SK-N-SH treated with all-trans-retinoic acid at 6 μM for 48 hours (cell line): Measurements from ENCODE around the gene RASA4B.

Source experiments
- ATAC-seq: fragments of 200-7000 bp; cut with Tn5 transposase; 3 replicates; pipeline ENCODE4 v1.9.1; 2020; ENCODE audit warnings: mild to moderate bottlenecking, moderate library complexity
- ARNTL ChIP-seq: fragments of 450-650 bp; formaldehyde crosslinking; IDR thresholded peaks from 2 replicates; pipeline ENCODE4 v1.5.0; 2020; ENCODE audit warnings: low read depth, mild to moderate bottlenecking, moderate library complexity, borderline replicate concordance
- BACH2 ChIP-seq: fragments of 250-450 bp; sonication (Bioruptor Pico); IDR thresholded peaks from 2 replicates; pipeline ENCODE4 v1.9.0; 2021; ENCODE audit warnings: mild to moderate bottlenecking, borderline replicate concordance
- CREB5 ChIP-seq: fragments of 250-450 bp; sonication (Bioruptor Pico); IDR thresholded peaks from 2 replicates; pipeline ENCODE4 v1.5.1; 2020; ENCODE audit warnings: low read depth, mild to moderate bottlenecking, moderate library complexity
- CSDC2 ChIP-seq: fragments of 250-450 bp; sonication (Bioruptor Pico); IDR thresholded peaks from 2 replicates; pipeline ENCODE4 v1.5.0; 2020; ENCODE audit warnings: mild to moderate bottlenecking, moderate library complexity
- CSRNP3 ChIP-seq: fragments of 250-450 bp; sonication (Bioruptor Pico); IDR thresholded peaks from 2 replicates; pipeline ENCODE4 v1.5.1; 2021; ENCODE audit warnings: mild to moderate bottlenecking, moderate library complexity
- ESRRG ChIP-seq: fragments of 250-450 bp; sonication (Bioruptor Pico); IDR thresholded peaks from 2 replicates; pipeline ENCODE4 v1.6.1; 2021; ENCODE audit warnings: mild to moderate bottlenecking
- GLIS3 ChIP-seq: fragments of 250-450 bp; sonication (Bioruptor Pico); IDR thresholded peaks from 2 replicates; pipeline ENCODE4 v1.5.0; 2020; ENCODE audit warnings: mild to moderate bottlenecking, moderate library complexity
- ISL1 ChIP-seq: fragments of 250-450 bp; sonication (Bioruptor Pico); IDR thresholded peaks from 2 replicates; pipeline ENCODE4 v2.1.2; 2022; ENCODE audit warnings: mild to moderate bottlenecking, moderate library complexity
- PATZ1 ChIP-seq: fragments of 250-450 bp; sonication (Bioruptor Pico); IDR thresholded peaks from 2 replicates; pipeline ENCODE4 v1.8.0; 2020; ENCODE audit warnings: mild to moderate bottlenecking, moderate library complexity, borderline replicate concordance
- POU6F1 ChIP-seq: fragments of 250-450 bp; sonication (Bioruptor Pico); IDR thresholded peaks from 2 replicates; pipeline ENCODE4 v1.8.0; 2021; ENCODE audit warnings: low read depth, mild to moderate bottlenecking, moderate library complexity, borderline replicate concordance
- RARB ChIP-seq: fragments of 250-450 bp; sonication (Bioruptor Pico); IDR thresholded peaks from 2 replicates; pipeline ENCODE4 v1.8.0; 2021; ENCODE audit warnings: mild to moderate bottlenecking, moderate library complexity
- SNAI2 ChIP-seq: fragments of 250-450 bp; sonication (Bioruptor Pico); IDR thresholded peaks from 2 replicates; pipeline ENCODE4 v1.5.0; 2020; ENCODE audit warnings: mild to moderate bottlenecking, moderate library complexity
- TCF4 ChIP-seq: fragments of 250-450 bp; sonication (Bioruptor Pico); IDR thresholded peaks from 2 replicates; pipeline ENCODE4 v1.8.0; 2021; ENCODE audit warnings: mild to moderate bottlenecking, moderate library complexity, borderline replicate concordance
- TOX ChIP-seq: fragments of 250-450 bp; sonication (Bioruptor Pico); IDR thresholded peaks from 2 replicates; pipeline ENCODE4 v1.8.0; 2021; ENCODE audit warnings: mild to moderate bottlenecking, moderate library complexity, borderline replicate concordance
- TSHZ2 ChIP-seq: fragments of 250-450 bp; sonication (Bioruptor Pico); IDR thresholded peaks from 2 replicates; pipeline ENCODE4 v1.5.0; 2020; ENCODE audit warnings: mild to moderate bottlenecking, moderate library complexity
- ZC3H10 ChIP-seq: fragments of 250-450 bp; sonication (Bioruptor Pico); IDR thresholded peaks from 2 replicates; pipeline ENCODE4 v1.5.1; 2021; ENCODE audit warnings: mild to moderate bottlenecking, moderate library complexity
- ZFP3 ChIP-seq: fragments of 250-450 bp; sonication (Bioruptor Pico); IDR thresholded peaks from 2 replicates; pipeline ENCODE4 v1.5.0; 2020; ENCODE audit warnings: mild to moderate bottlenecking, moderate library complexity
- ZFP30 ChIP-seq: fragments of 450-650 bp; formaldehyde crosslinking; IDR thresholded peaks from 2 replicates; pipeline ENCODE4 v1.5.0; 2022; ENCODE audit warnings: mild to moderate bottlenecking, moderate library complexity
- ZNF565 ChIP-seq: fragments of 450-650 bp; formaldehyde crosslinking; conservative IDR thresholded peaks from 2 replicates; pipeline ENCODE4 v1.5.0; 2020; ENCODE audit warnings: low read depth, mild to moderate bottlenecking, moderate library complexity
- ZNF70 ChIP-seq: fragments of 450-650 bp; formaldehyde crosslinking; IDR thresholded peaks from 2 replicates; pipeline ENCODE4 v1.5.0; 2020; ENCODE audit warnings: mild to moderate bottlenecking, moderate library complexity
- ZNF8 ChIP-seq: fragments of 450-650 bp; formaldehyde crosslinking; IDR thresholded peaks from 2 replicates; pipeline ENCODE4 v1.5.0; 2020; ENCODE audit warnings: mild to moderate bottlenecking, moderate library complexity

Gene RASA4B

GRCh38 chr7:102452451-102452850, 65.1 kb downstream of the RASA4B start:
- TF ChIP-seq ZNF70 (CRISPR knock-in tag): no peak
- no peak for TF ChIP-seq CREB5 (CRISPR knock-in tag)
- no peak for TF ChIP-seq PATZ1
- no peak for TF ChIP-seq GLIS3 (CRISPR knock-in tag)
- TF ChIP-seq TCF4 (CRISPR knock-in tag): no peak
- no peak for TF ChIP-seq ISL1 (CRISPR knock-in tag)
- TF ChIP-seq ZNF8 (CRISPR knock-in tag): no peak
- TF ChIP-seq ZFP30 (CRISPR knock-in tag): no peak
- no peak for TF ChIP-seq ZNF565 (CRISPR knock-in tag)
- no peak for TF ChIP-seq ESRRG (CRISPR knock-in tag)
- ATAC-seq: no peak

- ATAC-seq: peak; percentile 77
- TF ChIP-seq ZC3H10 (0 out of 2 replicates have a peak, but pooled peaks have one; percentile 9), GLIS3 (CRISPR knock-in tag) (0 out of 2 replicates have a peak, but pooled peaks have one; percentile 61), ZFP3 (CRISPR knock-in tag) (peak; percentile 32; the same call in 1 of the 2 replicates), BACH2 (CRISPR knock-in tag) (no peak)
These were observed 66.1 kb downstream of the RASA4B start for GRCh38 chr7:102451371-102452054.

GRCh38 chr7:102450242-102450641, 67.3 kb downstream of the RASA4B start:
- peak; percentile 36 for ATAC-seq
- TF ChIP-seq PATZ1: no peak
- TF ChIP-seq ARNTL (CRISPR knock-in tag): no peak
- no peak for TF ChIP-seq ZNF565 (CRISPR knock-in tag)
- no peak for TF ChIP-seq TOX (CRISPR knock-in tag)
- TF ChIP-seq TSHZ2 (CRISPR knock-in tag): no peak
- no peak for TF ChIP-seq TCF4 (CRISPR knock-in tag)
- no peak for TF ChIP-seq ISL1 (CRISPR knock-in tag)
- no peak for TF ChIP-seq GLIS3 (CRISPR knock-in tag)
- TF ChIP-seq CSDC2 (CRISPR knock-in tag): no peak
- TF ChIP-seq SNAI2 (CRISPR knock-in tag): no peak
- TF ChIP-seq CSRNP3: no peak
- TF ChIP-seq POU6F1 (CRISPR knock-in tag): no peak
- TF ChIP-seq ZNF70 (CRISPR knock-in tag): no peak
- no peak for TF ChIP-seq RARB (CRISPR knock-in tag)
